Amniotic stem cell (primary cell): ENCODE data around the gene LTV1.
"Not testable (repeated sequence)": the region's sequence is repeated elsewhere in the genome, so short reads cannot be mapped to it uniquely, and the experiment has no call there.

Source experiments
- DNase-seq: peaks from one replicate; lab custom pipeline; 2025; lab: John Stamatoyannopoulos, UW

Gene LTV1

GRCh38 chr6:143842461-143842901 is 657 bp upstream of the LTV1 start:
- no peak for DNase-seq

- DNase-seq: no peak
Measured at GRCh38 chr6:143843677-143843999, 500 bp downstream of the LTV1 start.

GRCh38 chr6:143844006-143844405 is 868 bp downstream of the LTV1 start:
- DNase-seq: no peak

- DNase-seq: no peak
Measured at GRCh38 chr6:143845033-143845432, 1.9 kb downstream of the LTV1 start.

GRCh38 chr6:143851706-143852105 is 8.6 kb downstream of the LTV1 start:
- not testable (repeated sequence) for DNase-seq

GRCh38 chr6:143855057-143855456 is 11.9 kb downstream of the LTV1 start:
- not testable (repeated sequence) for DNase-seq

GRCh38 chr6:143856762-143857161 is 13.6 kb downstream of the LTV1 start:
- DNase-seq: not testable (repeated sequence)

- DNase-seq: no peak
Measured at GRCh38 chr6:143857651-143858050, 14.5 kb downstream of the LTV1 start.

GRCh38 chr6:143859891-143860660 is 16.9 kb downstream of the LTV1 start:
- DNase-seq: no peak

- DNase-seq: no peak
Measured at GRCh38 chr6:143863771-143864170, 20.6 kb downstream of the LTV1 start.

- no peak for DNase-seq
Measured at GRCh38 chr6:143864234-143864633, 21.1 kb downstream of the LTV1 start, which contains the start of gene ZC2HC1B. Gene ZC2HC1B, plus strand, starts transcription at chr6:143864474. Its CDS starts 66 bp downstream, at chr6:143864540.

- no peak for DNase-seq
Measured at GRCh38 chr6:143867236-143867635, 24.1 kb downstream of the LTV1 start.

GRCh38 chr6:143868808-143869207 is 25.7 kb downstream of the LTV1 start:
- not testable (repeated sequence) for DNase-seq

GRCh38 chr6:143871202-143871730 is 28.1 kb downstream of the LTV1 start:
- DNase-seq: not testable (repeated sequence)

GRCh38 chr6:143872201-143872600 is 29.1 kb downstream of the LTV1 start:
- DNase-seq: no peak

- not testable (repeated sequence) for DNase-seq
Measured at GRCh38 chr6:143873600-143873999, 30.5 kb downstream of the LTV1 start.

- not testable (repeated sequence) for DNase-seq
Measured at GRCh38 chr6:143874503-143874902, 31.4 kb downstream of the LTV1 start.

- DNase-seq: no peak
Measured at GRCh38 chr6:143877584-143878271, 34.6 kb downstream of the LTV1 start.

- no peak for DNase-seq
Measured at GRCh38 chr6:143878272-143878760, 35.2 kb downstream of the LTV1 start.

- DNase-seq: no peak
Measured at GRCh38 chr6:143880412-143880811, 37.3 kb downstream of the LTV1 start.

- DNase-seq: no peak
Measured at GRCh38 chr6:143882401-143882930, 39.3 kb downstream of the LTV1 start.

- no peak for DNase-seq
Measured at GRCh38 chr6:143884216-143884900, 41.2 kb downstream of the LTV1 start.
